Putamen (tissue), 1 donor: ENCODE data around the gene KANSL1.
"Not testable (repeated sequence)": the region's sequence is repeated elsewhere in the genome, so short reads cannot be mapped to it uniquely, and the experiment has no call there.

ENCODE experiments used
- DNase-seq: peaks from one replicate; pipeline ENCODE4 v3.0.0-alpha.2; 2016; ENCODE audit warnings: low spot score

The KANSL1 gene

DNA sequence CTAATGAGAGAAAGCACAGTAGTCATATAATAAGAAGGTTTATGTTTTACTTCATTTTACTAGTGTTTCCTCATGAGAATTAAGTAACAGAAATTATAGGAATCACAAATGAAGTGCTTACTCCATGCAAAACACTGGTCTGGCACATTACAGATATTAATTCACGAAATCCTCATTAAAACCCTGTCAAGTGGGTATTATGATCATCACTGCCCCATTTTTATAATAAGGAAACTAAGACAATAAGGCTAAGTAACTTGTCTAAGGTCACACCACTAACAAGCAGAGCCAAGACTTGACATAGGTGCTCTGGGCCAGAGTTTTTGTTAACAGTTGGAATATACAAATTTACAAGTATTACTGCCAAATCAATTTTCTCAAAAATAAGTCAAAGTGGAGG is 83.0 kb downstream of the KANSL1 start:
- no peak for DNase-seq

DNA sequence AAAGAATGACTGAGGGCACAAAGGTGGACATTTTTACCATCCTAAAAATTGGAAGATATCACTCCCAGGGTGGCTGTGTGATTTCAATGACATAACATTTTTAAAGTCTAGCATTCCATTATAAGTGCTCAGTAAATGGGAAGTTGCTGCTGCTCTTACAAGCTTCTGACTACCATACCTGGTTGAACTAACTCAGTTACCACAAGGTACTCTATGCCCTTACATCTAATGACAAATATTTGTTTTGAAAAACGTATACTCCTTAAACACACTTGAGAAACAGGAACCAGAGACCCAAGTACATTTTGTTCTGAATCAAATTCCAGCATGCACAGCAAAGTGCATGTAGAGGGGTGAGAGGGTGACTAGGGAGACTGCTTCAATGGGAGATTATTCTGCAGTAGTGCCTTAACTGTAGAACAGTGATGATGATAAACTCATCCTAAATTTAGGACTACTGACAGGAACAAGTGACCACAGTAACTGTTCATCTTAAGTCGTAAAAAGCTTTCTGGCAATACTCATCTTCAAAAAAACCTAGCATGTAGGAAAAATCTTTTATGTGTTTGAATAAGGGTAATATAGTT is 83.5 kb downstream of the KANSL1 start:
- DNase-seq, result no peak

DNA sequence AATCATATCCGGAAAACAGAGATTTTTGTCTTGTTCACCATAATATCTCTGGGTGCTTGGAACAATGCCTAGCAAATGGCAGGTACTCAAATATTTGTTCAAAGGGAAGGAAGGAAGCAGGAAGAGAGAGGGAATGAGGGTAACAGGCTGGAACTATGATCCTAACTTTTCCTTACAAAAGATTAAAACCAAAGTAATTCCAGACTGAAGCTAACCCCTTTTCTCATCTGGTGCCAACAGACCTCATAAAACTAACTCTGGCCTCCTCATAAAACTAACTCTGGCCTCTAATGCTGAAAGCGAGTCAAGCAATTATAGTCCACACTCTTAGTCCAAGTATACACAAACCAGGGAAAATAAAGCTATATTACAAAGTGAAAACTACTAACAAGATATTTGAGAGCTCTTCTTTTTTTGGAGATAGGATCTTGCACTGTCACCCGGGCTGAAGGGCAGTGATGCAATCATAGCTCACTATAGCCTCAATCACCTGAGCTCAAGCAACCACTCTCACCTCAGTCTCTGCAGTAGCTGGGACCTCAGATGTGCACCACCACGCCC is 84.6 kb downstream of the KANSL1 start:
- DNase-seq, result no peak

DNA sequence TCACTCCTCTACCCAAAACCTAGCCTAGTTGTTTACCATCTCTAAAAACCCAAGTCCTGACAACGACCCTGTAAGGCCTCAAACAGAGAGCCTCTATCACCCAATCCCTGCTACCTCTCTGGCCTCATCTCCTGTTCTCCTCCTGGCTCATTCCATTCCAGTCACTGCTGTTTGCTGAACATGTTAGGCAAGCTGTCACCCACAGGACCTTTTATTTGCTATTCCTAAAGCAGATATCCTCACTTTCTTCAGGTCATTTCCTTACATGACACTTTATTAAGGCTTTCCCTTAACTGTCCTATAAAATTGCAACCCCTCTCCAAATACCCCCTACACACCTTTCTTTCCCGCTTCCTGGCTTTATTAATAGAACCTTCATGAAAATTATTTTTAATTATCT is 85.1 kb downstream of the KANSL1 start:
- no peak for DNase-seq

DNA sequence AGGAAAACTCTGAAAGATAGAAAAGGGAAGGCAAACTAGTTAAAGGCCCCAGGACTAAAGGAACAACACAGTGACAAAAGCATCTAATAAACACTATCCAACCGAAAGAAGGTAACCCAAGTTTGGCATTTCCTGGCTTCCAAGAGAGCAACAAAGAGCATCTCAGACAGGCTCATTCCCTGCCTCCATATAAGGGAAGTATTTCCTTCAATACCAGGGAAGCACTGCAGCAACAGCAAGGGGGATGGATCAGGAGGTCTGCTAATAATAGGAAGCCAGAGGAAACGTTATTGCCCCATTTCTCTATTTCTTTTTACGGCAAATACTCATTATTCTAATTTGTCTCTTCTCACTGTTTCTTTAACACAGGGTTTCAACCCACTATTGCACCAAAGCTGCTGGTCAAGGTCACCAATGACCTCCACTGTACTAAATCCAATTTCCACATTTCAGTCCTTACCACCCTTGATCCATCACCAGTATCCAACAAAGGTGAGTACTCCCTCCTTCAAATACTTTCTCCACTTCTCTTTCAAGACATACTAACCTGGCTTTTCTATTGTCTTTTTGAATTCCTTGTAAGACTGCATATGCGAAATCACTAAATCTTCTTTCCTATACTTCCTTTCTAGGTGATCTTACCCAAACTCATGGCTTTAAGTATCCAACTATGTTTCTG is 86.1 kb downstream of the KANSL1 start:
- no peak for DNase-seq

DNA sequence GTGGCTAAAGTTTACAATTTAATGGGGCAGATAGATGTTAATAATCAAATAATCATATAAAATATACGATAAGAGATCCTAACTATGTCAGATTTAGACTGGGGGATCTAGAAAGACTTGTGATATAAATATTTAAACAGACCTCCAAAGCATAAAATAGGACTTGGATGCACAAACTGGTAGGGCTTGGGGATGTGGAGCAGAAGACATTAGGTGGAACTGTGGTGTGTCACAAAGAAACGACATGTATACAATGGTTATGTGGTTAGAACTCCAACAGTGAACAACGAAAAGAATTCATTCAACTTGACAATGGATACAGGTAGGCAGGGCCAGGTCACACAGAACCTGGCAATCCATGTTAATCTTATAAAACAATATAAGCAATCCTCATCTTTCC is 90.4 kb downstream of the KANSL1 start:
- DNase-seq, result not testable (repeated sequence)

DNA sequence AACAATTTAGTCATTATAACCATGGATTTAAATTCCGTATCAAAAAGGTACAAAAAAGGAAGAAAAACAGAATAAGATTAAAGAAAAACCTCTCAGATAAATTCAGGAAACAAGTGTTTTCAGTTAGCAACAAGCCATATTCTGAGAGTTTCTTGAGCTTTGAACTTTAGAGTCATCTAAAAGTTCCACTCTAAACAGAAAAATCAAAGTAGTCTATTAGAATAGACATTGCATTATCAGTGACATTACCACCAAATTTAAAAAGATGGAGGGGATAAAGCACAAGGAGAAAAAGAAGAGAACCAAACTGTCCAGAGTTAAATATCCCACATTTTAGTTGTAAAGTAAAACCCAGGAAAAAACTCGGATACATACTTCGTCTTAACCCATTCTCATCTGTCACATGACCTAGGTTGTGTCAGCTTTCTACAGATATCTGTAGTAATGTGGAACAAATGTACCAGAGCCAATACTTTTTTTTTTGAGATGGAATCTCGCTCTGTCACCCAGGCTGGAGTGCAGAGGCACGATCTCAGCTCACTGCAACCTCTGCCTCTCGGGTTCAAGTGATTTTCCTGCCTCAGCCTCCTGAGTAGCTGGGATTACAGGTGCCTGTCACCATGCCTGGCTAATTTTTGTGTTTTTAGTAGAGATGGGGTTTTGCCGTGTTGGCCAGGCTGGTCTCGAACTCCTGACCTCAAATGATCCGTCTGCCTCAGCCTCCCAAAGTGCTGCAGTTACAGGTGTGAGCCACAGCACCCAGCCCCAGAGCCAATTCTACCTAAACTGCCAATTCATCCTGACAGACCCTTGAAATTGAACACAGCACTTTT is 91.2 kb downstream of the KANSL1 start:
- DNase-seq, result not testable (repeated sequence)

DNA sequence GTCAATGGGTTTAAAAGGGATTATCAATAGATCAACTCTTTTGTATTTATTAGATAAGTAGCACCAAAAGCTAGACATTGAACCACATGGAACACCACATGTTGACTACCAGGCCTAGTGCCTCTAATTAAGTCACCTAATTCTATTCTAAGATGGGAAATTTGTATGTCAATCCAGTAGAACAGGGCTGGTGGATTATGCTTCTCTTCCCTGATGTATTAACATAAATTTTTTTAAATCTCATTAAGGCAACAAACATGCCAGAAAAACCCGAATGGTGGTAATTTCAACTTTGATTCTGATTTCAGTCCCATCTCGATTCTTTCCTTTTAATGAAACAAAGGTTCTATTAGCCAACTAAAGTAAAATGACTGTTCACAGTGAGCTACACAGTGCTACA is 92.6 kb downstream of the KANSL1 start:
- DNase-seq, result no peak

DNA sequence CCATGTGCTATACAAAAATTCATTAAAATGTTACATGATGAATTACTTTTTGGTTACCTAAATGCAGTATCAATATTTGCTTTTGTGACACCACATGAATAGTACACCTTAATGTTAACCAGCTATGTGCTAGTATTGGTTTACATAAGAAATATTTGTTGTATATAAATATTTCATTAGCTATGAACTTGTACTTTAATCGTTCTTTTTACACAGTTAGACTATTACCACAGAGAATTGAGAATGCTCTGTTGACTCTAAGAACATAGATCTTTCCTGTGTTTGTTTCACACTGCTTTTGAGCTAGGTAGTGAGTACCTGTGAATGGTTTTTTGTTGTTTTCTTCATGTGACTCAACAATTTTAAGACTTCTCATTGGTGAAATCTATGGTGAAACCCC is 93.4 kb downstream of the KANSL1 start:
- no peak for DNase-seq

DNA sequence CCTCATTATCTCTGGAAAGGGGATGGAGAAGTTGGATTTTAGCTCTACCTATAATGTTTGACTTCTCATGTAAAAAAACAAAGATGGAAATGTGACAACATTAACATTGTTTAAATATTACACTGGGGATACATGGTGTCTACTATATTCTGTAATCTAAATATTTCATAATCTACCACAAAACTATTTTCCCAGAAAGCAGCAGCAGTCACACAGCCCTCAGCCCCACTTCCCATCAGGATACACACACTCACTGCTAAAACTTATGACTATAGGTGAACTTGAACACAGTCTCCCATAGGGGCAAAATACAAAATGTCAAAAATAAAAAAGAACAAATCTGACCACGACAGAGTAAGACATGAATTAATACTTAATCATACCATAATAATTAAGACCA is 95.7 kb downstream of the KANSL1 start:
- DNase-seq, result no peak

DNA sequence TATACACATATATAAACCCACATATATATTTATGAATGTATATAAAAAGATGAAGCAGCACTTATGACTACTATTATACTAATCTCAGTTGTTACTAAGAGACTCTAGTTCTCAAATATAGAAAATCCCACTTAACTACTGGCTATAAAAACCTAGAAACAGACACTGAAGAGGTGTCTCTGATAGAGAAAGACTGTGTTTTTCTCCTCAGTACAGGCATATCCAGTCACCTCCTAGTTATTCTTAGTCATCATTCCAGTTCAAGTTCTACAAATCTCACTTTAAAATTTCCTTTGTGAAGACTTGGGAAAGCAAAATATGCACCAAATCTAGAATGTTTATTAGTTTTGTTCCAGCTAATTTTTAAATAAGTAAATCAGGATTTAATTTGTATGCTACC is 100.2 kb downstream of the KANSL1 start:
- no peak for DNase-seq

DNA sequence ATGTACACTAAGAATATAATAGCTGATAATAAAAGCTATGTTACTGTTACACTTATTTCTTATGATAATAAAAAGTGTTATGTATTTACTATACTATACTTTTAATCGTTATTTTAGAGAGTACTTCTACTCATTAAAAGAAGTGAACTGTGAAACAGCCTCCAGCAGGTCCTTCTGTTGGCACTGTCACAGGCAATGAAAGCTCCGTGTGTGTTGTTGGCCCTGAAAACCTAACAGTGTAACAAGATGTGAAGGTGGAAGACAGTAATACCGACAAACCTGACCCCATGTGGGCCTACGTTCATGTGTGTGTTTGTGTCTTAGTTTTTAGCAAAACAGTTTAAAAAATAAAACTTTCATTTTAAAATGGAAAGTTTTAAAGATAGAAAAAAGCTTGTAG is 102.4 kb downstream of the KANSL1 start:
- no peak for DNase-seq

DNA sequence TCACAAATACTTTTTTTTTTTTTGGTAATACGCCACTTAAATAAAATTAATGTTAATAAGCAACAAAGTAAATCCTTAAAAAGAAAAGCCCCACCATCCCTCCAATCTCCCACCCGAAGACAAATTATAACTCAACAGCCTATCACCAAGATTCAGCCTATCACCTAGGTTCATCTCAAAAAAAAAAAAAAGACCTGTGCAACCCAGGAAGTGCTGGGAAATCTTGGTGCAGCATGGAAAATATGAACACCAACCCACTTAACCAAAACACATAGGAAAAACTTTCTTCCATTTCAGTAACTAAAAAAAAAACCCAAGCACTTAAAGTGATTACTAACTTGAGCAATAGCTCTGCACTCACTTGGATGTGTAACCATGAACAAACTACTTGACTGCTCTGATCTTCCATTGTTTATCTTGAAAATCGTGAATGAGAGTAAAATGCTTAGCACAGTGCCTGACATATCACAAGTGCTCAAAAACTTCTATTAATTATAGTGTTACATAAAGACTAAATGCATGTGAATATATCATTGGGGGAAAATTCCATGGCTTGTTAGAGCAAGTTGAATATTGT is 103.8 kb downstream of the KANSL1 start:
- no peak for DNase-seq

DNA sequence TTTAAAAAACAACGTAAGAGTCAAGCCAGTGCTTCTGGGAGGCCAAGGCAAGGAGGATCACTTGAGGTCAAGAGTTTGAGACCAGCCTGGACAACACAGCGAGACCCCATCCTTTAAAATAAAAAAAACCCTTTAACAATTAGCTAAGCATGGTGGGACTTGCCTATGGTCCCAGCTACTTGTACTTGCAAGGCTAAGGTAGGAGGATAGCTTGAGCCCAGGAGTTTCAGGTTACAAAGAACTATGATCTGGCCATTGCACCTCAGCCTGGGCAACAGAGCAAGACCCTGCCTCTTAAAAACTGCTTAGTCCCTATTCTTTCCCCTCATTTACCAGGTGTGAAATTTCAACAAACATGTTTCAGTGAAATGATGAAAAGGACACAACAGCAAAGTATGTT is 104.6 kb downstream of the KANSL1 start:
- no peak for DNase-seq

DNA sequence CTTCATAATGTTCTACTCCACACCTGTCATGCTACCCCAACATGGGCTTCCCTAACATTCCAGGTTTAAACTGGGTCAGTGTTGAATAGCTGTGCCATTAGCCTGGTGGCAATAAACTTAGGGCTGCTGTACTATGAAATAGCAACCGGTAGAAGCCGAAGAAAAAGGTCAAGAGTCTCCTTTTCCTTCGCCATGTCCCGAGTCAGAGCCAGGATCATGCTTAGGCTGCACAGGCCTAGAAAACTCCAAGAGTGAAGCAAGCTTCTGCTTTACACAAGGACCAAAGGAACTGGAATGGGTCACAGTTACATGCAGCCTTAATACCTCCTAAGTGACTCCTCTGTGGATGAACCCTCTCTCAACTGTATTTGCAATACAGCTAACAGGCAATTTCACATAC is 105.4 kb downstream of the KANSL1 start:
- not testable (repeated sequence) for DNase-seq

DNA sequence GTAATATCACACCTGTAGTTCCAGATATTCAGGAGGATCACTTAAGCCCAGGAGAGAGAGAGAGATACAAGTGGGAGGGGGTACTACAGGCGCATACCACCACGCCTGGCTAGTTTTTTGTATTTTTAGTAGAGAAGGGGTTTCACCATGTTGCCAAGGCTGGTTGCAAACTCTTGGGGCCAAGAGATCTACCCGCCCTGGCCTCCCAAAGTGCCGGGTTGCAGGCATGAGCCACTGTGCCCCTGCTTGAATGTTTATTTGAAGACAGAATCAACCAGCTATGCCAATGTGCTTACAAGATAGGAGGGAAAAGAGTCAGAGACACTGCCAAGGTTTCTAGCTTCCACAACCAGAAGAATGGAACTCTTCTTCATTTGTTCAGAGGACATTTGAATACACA is 106.4 kb downstream of the KANSL1 start:
- DNase-seq, result no peak

DNA sequence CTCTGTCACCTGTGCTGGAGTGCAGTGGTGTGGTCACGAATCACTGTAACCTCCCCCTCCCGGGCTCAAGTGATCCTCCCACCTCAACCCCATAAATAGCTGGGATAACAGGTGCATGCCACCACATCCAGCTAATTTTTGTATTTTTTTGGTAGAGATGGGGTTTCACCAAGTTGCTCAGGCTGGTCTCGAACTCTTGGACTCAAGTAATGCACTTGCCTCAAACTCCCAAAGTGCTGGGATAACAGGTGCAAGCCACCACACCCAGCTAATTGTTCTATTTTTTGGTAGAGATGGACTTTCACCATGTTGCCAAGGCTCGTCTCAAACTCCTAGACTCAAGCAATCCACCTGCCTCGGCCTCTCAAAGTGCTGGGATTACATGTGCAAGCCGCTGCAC is 107.7 kb downstream of the KANSL1 start:
- no peak for DNase-seq

DNA sequence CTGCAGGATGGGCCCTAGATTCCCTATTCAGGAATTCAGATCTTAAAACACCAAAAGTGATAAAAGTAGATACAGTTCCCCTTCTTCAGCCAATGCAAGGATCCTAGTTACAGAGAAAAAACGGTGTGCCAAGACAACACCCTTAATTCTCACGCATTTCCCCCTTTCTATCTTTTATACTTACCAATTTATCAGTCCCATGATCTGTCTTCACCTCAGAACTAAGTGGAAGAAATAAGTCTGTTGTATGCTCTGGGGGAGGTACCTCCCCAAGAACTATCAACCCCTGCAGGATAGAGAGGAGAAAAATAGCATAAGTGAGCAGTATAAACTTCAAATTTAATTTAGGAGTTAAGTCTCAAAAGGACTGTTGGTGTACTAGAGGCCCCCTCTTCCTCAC is 111.0 kb downstream of the KANSL1 start:
- DNase-seq, result no peak

DNA sequence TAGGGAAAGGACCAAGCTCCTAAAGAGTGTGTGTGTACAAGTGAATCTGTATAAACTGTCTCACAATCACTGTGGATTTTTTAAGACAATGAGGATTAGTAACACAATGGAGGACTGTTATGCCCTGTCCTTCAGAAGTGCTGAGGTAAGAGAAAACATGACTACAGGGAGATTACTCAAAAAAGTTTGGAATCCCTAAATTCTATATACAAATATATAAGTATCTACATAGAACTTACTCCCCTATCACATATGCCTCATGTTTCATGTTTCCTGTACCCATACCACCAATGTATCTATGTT is 112.3 kb downstream of the KANSL1 start:
- no peak for DNase-seq

DNA sequence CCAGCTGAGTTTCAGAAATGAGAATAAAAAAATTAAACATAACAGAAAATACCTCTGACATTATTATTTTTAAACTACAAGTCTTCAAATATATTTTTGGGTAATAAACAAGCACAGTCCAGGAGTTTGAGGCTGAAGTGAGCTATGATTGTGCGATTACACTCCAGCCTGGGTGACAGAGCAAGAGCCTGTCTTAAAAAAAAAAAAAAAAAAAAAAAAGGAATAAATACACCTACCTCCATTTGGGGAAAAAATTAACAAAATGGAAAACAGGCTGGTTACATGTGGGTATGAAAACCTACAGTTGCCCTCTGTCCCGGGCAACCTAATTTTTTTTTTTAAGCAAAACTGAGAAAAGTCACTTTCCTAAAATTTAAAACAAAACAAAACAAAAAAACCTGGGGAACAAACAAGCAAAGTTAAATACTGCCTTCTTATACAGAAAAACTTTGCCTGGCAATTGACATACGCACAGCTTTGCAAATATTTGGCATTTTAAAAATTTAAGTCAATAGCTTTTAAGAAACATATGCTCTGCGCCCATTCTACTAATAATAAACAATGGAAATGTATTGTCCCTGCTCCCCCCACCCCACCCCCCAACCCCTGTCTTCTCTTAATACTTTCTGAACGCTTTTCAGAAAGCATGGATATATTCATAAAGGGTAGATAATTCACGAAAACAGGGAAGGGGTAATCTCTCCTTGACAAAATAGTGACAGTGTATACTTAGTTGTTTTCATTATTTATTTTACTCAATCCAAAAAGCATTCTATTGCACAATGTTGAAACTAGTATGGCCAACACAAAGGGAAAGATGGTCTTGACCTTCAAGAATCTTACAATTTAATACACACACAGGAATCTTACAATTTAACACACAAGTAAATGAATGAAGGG is 112.9 kb downstream of the KANSL1 start:
- no peak for DNase-seq

DNA sequence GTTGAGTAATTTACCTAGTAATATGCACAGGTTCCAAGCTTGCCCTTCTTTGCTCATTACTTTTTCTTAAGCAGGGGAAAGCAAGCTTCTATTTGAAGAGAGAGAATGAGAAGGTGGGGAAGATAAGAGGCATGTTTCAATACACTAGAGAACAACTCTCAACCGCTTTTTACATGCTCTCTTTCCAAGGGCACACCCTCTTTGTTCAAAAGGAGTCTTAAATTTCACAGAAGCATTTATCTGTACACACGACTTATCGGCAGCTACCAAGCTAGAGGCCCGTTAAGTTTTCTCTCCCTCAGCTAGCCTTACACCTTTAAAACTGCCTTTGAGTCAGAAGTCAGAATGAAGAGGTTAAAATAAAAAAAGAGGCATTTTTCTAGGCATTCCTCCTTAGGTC is 114.6 kb downstream of the KANSL1 start:
- DNase-seq, result no peak

DNA sequence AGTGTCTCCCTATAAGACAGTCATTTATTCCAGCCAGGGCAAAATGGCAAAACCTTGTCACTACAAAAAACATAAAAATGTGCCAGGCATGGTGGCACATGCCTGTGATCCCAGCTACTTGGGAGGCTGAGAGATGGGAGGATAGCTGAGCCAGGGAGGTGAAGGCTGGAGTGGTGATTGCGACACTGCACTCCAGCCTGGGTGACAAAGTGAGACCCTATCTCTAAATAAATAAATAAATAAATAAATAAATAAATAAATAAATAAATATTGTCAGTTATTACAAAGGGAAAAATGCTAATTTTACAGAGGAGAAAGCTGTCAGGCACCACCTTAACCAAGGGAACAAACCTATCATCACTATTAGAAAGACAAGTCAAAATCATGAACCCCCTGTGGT is 118.7 kb downstream of the KANSL1 start:
- DNase-seq, result no peak
